DOHH2 (cell line): ENCODE results near the gene DOCK6.

Experiments
- H3F3A ChIP-seq: fragments of 200-600 bp; sonication (generic), shearing (Covaris generic); 2 replicates; pipeline ENCODE4 v1.6.0; 2016; ENCODE audit warnings: antibody characterized with exemption, mild to moderate bottlenecking; ENCODE audit not compliant: control insufficient read depth, insufficient read depth
- H3K27ac ChIP-seq: fragments of 200-600 bp; sonication (generic); 2 replicates; pipeline ENCODE4 v1.5.1; 2014; ENCODE audit warnings: low read depth, mild to moderate bottlenecking, low read length, moderate library complexity
- H3K27me3 ChIP-seq: fragments of 200-600 bp; sonication (generic); 2 replicates; pipeline ENCODE4 v1.6.1; 2014; ENCODE audit warnings: mild to moderate bottlenecking, low read length, mixed read lengths; ENCODE audit not compliant: control insufficient read depth
- H3K36me3 ChIP-seq: fragments of 200-600 bp; sonication (generic); 2 replicates; pipeline ENCODE4 v1.6.1; 2014; ENCODE audit warnings: mild to moderate bottlenecking, low read length, moderate library complexity, mixed read lengths; ENCODE audit not compliant: control insufficient read depth
- H3K4me1 ChIP-seq: fragments of 200-600 bp; sonication (generic); 2 replicates; pipeline ENCODE4 v1.6.1; 2014; ENCODE audit warnings: mild to moderate bottlenecking, low read length, mixed read lengths; ENCODE audit not compliant: control insufficient read depth
- H3K4me2 ChIP-seq: fragments of 200-600 bp; sonication (generic); 2 replicates; pipeline ENCODE4 v1.6.0; 2014; ENCODE audit warnings: mild to moderate bottlenecking, low read length, moderate library complexity
- H3K4me3 ChIP-seq: fragments of 200-600 bp; sonication (generic); 2 replicates; pipeline ENCODE4 v1.5.1; 2014; ENCODE audit warnings: mild to moderate bottlenecking, low read length, mixed read lengths
- H3K79me2 ChIP-seq: fragments of 200-600 bp; sonication (generic); 2 replicates; pipeline ENCODE4 v1.6.1; 2014; ENCODE audit warnings: mild to moderate bottlenecking, low read length, mixed read lengths; ENCODE audit not compliant: control insufficient read depth
- H3K9me2 ChIP-seq: fragments of 200-600 bp; sonication (generic); replicated peaks from 2 replicates; pipeline ENCODE4 v1.6.1; 2014; ENCODE audit warnings: mild to moderate bottlenecking, low read length, mixed read lengths; ENCODE audit not compliant: control insufficient read depth
- H3K9me3 ChIP-seq: fragments of 200-600 bp; sonication (generic); 2 replicates; pipeline ENCODE4 v1.6.1; 2014; ENCODE audit warnings: antibody characterized with exemption, low read length, mixed read lengths; ENCODE audit not compliant: control insufficient read depth, insufficient read depth
- H4K20me1 ChIP-seq: fragments of 200-600 bp; sonication (generic); 2 replicates; pipeline ENCODE4 v1.6.0; 2014; ENCODE audit warnings: low read depth, mild to moderate bottlenecking, antibody characterized with exemption, low read length, moderate library complexity; ENCODE audit not compliant: control insufficient read depth, insufficient read depth
- EZH2phosphoT487 ChIP-seq: fragments of 200-600 bp; sonication (generic); IDR thresholded peaks from 2 replicates; pipeline ENCODE4 v1.6.1; 2017; ENCODE audit warnings: borderline replicate concordance, mild to moderate bottlenecking, antibody characterized with exemption, low read length, moderate library complexity, mixed read lengths
- TF ChIP-seq, protein P1 (sequence below): fragments of 200-600 bp; sonication (generic); IDR thresholded peaks from one replicate; pipeline ENCODE4 v1.5.1; 2014; ENCODE audit warnings: antibody characterized with exemption, mild to moderate bottlenecking, low read depth, low read length; ENCODE audit not compliant: poor library complexity, severe bottlenecking

The DOCK6 gene

DNA sequence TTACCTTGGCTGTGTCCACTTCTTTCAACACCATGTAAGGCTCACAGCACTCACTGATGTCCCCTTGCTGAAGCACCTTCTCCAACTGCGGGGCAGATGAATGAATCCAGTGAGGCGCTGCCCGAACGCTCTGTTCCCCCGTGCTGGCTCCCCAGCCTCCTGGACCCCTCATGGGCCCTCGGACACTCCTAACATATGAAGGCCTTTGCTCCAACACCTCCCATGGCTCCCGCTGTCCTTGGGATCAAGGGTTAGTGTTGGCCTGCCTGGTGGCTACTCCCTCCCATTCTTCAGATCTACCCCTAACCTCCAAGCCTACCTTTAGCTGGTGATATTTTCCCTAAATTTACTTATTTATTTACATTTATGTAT, 18.5 kb downstream of the DOCK6 start:
- peak overlapping the region; percentile 35 for H3K4me2 ChIP-seq
- no peaks in the 10 kb centered on the region for H3K79me2 ChIP-seq
- peaks cover 3% of the 10 kb centered on the region for H3K4me1 ChIP-seq
- peaks cover 20% of the 10 kb centered on the region for H3K36me3 ChIP-seq
- no peak overlapping the region for H3K27ac ChIP-seq
- no peak overlapping the region for H3K4me3 ChIP-seq
- TF ChIP-seq EZH2phosphoT487 = no peak
- TF ChIP-seq, protein P1, sequence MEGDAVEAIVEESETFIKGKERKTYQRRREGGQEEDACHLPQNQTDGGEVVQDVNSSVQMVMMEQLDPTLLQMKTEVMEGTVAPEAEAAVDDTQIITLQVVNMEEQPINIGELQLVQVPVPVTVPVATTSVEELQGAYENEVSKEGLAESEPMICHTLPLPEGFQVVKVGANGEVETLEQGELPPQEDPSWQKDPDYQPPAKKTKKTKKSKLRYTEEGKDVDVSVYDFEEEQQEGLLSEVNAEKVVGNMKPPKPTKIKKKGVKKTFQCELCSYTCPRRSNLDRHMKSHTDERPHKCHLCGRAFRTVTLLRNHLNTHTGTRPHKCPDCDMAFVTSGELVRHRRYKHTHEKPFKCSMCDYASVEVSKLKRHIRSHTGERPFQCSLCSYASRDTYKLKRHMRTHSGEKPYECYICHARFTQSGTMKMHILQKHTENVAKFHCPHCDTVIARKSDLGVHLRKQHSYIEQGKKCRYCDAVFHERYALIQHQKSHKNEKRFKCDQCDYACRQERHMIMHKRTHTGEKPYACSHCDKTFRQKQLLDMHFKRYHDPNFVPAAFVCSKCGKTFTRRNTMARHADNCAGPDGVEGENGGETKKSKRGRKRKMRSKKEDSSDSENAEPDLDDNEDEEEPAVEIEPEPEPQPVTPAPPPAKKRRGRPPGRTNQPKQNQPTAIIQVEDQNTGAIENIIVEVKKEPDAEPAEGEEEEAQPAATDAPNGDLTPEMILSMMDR = no peak
- no peaks in the 10 kb centered on the region for H3K9me2 ChIP-seq
- H4K20me1 ChIP-seq = peaks cover 3% of the 10 kb centered on the region; the same call in 1 of the 2 replicates
- no peaks in the 10 kb centered on the region for H3K9me3 ChIP-seq
- no peaks in the 10 kb centered on the region for H3F3A ChIP-seq
- no peaks in the 10 kb centered on the region for H3K27me3 ChIP-seq

DNA sequence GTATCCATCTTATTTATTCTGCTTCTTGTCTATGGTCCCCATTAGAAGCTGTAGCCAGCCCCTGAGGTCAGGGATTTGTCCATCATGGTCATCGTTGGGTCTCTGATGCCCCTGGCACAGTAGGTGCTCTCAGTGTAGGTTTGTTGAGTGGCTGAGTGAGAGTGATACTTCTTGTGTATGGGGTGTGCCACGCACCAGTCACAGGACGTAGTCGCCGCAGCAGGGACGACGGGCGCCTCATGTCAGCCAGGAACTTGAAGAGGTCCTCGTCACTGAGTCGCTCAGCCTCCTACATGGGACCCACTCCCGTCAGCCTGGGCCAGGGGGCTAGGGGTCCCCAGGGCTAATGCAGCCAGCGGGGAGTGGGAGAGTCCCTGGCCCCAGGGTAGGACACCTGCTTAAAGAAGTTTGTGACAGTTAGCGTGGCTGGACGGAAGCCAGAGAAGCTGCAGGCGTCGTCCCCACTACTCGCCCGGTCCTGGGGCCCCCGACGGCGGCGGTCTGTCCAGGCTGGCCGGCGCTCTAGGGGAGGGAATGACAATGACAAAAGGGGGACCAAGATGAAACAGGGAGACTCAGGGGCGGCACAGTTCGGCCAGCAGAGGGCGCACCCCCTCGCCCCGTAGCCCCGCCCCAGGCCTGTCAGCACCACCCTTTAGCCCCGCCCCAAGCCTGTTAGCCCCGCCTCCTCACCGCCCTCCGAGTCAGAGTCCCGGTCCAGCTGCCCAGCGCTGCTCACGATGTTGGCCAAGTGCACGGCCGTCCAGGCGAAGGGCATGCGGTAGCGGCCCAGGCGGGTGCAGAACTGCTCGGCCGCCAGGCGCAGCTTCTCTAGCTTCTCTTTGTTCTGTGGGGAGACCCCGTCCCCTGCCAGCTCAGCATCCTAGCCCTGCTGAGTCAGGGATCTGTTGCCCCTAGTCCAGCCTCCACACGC, 19.2 kb downstream of the DOCK6 start:
- Histone ChIP-seq H4K20me1 (peaks cover 3% of the 10 kb centered on the region; the same call in 1 of the 2 replicates), H3F3A (no peaks in the 10 kb centered on the region), H3K4me2 (peak overlapping the region; percentile 35), H3K9me2 (no peaks in the 10 kb centered on the region), H3K4me1 (peaks cover 3% of the 10 kb centered on the region), H3K27me3 (no peaks in the 10 kb centered on the region), H3K27ac (no peak overlapping the region), H3K4me3 (no peak overlapping the region), H3K79me2 (no peaks in the 10 kb centered on the region), H3K36me3 (peaks cover 14% of the 10 kb centered on the region), H3K9me3 (no peaks in the 10 kb centered on the region)
- TF ChIP-seq, protein P1 = peak; percentile 90
- no peak for TF ChIP-seq EZH2phosphoT487

DNA sequence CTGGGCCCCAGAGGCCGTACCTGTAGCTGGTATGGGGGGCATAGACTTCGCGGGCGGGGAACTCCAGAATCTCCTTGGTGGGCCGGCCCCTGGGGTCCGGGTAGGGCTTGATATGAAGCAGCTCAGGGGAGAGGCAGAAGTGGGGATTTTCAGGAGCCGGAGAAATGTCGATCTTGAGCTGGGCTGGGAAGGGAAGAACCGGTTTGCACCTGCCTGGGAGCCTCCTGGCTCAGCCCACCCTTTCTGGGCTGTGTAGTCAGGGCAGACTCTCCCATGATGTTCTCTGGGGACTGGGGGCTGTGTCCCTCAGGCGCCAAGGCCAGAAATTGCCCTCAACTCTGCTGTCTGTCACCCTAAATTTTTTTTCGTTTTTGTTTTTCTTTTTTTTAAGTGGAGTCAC, 20.3 kb downstream of the DOCK6 start:
- no peaks in the 10 kb centered on the region for H3K9me2 ChIP-seq
- H3K4me3 ChIP-seq = no peak overlapping the region
- H3F3A ChIP-seq = no peaks in the 10 kb centered on the region
- H3K36me3 ChIP-seq = peaks cover 9% of the 10 kb centered on the region; the same call in 1 of the 2 replicates
- no peaks in the 10 kb centered on the region for H3K27me3 ChIP-seq
- no peaks in the 10 kb centered on the region for H3K9me3 ChIP-seq
- no peak overlapping the region for H3K27ac ChIP-seq
- peaks cover 3% of the 10 kb centered on the region for H3K4me1 ChIP-seq
- H4K20me1 ChIP-seq = peaks cover 3% of the 10 kb centered on the region; the same call in 1 of the 2 replicates
- TF ChIP-seq EZH2phosphoT487 = no peak
- TF ChIP-seq, protein P1 = no peak
- H3K4me2 ChIP-seq = no peak overlapping the region
- no peaks in the 10 kb centered on the region for H3K79me2 ChIP-seq
